NCI-H1417 (cell line): Measurements from ENCODE around the gene ATP5ME.
A peak's percentile ranks its signal among the peaks of the same experiment; 100 is the strongest.
"Not testable (repeated sequence)": the region's sequence is repeated elsewhere in the genome, so short reads cannot be mapped to it uniquely, and the experiment has no call there.

Experiments
- DNase-seq, 3 experiments: peaks; one replicate each; lab custom pipeline; 2025; lab: John Stamatoyannopoulos, UW

Gene ATP5ME

GRCh38 chr4:635066-635835, 38.8 kb downstream of the ATP5ME start:
- not testable (repeated sequence) for DNase-seq

- DNase-seq = peak in 2 of 3 experiments; percentile 51 to 69
Measured at GRCh38 chr4:634599-634985, 39.5 kb downstream of the ATP5ME start.

- DNase-seq = peak in 2 of 3 experiments; percentile 51 to 69
Measured at GRCh38 chr4:633976-634598, 40.0 kb downstream of the ATP5ME start.

GRCh38 chr4:633406-633805, 40.7 kb downstream of the ATP5ME start:
- DNase-seq = no peak

GRCh38 chr4:632926-633325, 41.1 kb downstream of the ATP5ME start:
- peak in 1 of 3 experiments; percentile 11 for DNase-seq

- DNase-seq = no peak
Measured at GRCh38 chr4:632196-632790, 41.8 kb downstream of the ATP5ME start.

GRCh38 chr4:630656-631055, 43.4 kb downstream of the ATP5ME start:
- DNase-seq = no peak

GRCh38 chr4:629915-630641, 44.0 kb downstream of the ATP5ME start:
- DNase-seq = peak in 1 of 3 experiments; percentile 11

GRCh38 chr4:629636-629914, 44.5 kb downstream of the ATP5ME start:
- DNase-seq = no peak

- DNase-seq = no peak
Measured at GRCh38 chr4:628821-629635, 45.0 kb downstream of the ATP5ME start.

GRCh38 chr4:628311-628741, 45.8 kb downstream of the ATP5ME start:
- no peak for DNase-seq

- no peak for DNase-seq
Measured at GRCh38 chr4:627347-628125, 46.5 kb downstream of the ATP5ME start.

GRCh38 chr4:626201-627091, 47.6 kb downstream of the ATP5ME start:
- peak in 1 of 3 experiments; percentile 40 for DNase-seq

GRCh38 chr4:625631-626161, 48.4 kb downstream of the ATP5ME start:
- no peak for DNase-seq

- no peak for DNase-seq
Measured at GRCh38 chr4:624705-625590, 49.1 kb downstream of the ATP5ME start, which contains the start of gene PDE6B. Gene PDE6B (plus strand): TSS chr4:625573. CDS start chr4:625627, 54 bp downstream.

GRCh38 chr4:623914-624566, 50.0 kb downstream of the ATP5ME start:
- DNase-seq = no peak

GRCh38 chr4:622996-623913, 50.8 kb downstream of the ATP5ME start:
- no peak for DNase-seq
